OCI-LY7 (cell line): Measurements from ENCODE around the gene SLC1A7. TPM values are rescaled to one million over a fixed set of nuclear protein-coding genes. Genes with fewer than 3 reads are reported as not detected.

Source experiments
- BruUV-seq: library from RNA; stranded (reverse); fragments of 400-500 nt; replicated peaks from 2 replicates; lab custom pipeline; 2021; lab: Mats Ljungman, UMichigan
- CTCF ChIA-PET: fragments of 300-600 bp; sonication (Branson Sonifier 250); formaldehyde crosslinking; loops from one replicate; lab custom pipeline; 2022; ENCODE audit warnings: antibody characterized with exemption; ENCODE audit not compliant: unreplicated experiment; lab: Charles Lee
- POLR2A ChIA-PET: fragments of 300-600 bp; sonication (Branson Sonifier 250); formaldehyde crosslinking; loops from one replicate; lab custom pipeline; 2022; ENCODE audit warnings: antibody characterized with exemption; lab: Charles Lee
- DNase-seq: peaks from one replicate; pipeline ENCODE4 v3.0.0-alpha.2; 2015; ENCODE audit warnings: low spot score
- H2AFZ ChIP-seq: fragments of 200-600 bp; sonication (generic), shearing (Covaris generic); 2 replicates; pipeline ENCODE4 v1.6.1; 2014; ENCODE audit warnings: mild to moderate bottlenecking, antibody characterized with exemption, low read length, moderate library complexity
- H3K27ac ChIP-seq: fragments of 200-600 bp; sonication (generic); 2 replicates; pipeline ENCODE4 v1.5.1; 2014; ENCODE audit warnings: mixed run types, low read depth, mild to moderate bottlenecking, moderate library complexity, low read length, inconsistent platforms; ENCODE audit not compliant: poor library complexity, severe bottlenecking
- H3K36me3 ChIP-seq: fragments of 200-600 bp; sonication (generic); 2 replicates; pipeline ENCODE4 v1.6.1; 2014; ENCODE audit warnings: mild to moderate bottlenecking, antibody characterized with exemption, low read length, moderate library complexity, mixed read lengths; ENCODE audit not compliant: insufficient read depth
- H3K4me1 ChIP-seq: fragments of 200-600 bp; sonication (generic); 2 replicates; pipeline ENCODE4 v1.5.1; 2014; ENCODE audit warnings: mild to moderate bottlenecking, low read length; ENCODE audit not compliant: insufficient read depth, poor library complexity, severe bottlenecking
- H3K4me2 ChIP-seq: fragments of 200-600 bp; sonication (generic); 2 replicates; pipeline ENCODE4 v1.6.1; 2014; ENCODE audit warnings: mild to moderate bottlenecking, low read length
- H3K4me3 ChIP-seq: fragments of 200-600 bp; sonication (generic); 2 replicates; pipeline ENCODE4 v1.5.1; 2014; ENCODE audit warnings: mild to moderate bottlenecking, low read depth, low read length; ENCODE audit not compliant: poor library complexity, severe bottlenecking
- H3K79me2 ChIP-seq: fragments of 200-600 bp; sonication (generic); 2 replicates; pipeline ENCODE4 v1.6.1; 2016; ENCODE audit warnings: low read depth, mild to moderate bottlenecking, low read length, moderate library complexity, mixed read lengths; ENCODE audit not compliant: insufficient read depth
- H3K9me2 ChIP-seq: fragments of 200-600 bp; sonication (generic); 2 replicates; pipeline ENCODE4 v1.6.1; 2016; ENCODE audit warnings: mild to moderate bottlenecking, low read length, mixed read lengths; ENCODE audit not compliant: insufficient read depth
- H3K9me3 ChIP-seq: fragments of 200-600 bp; sonication (generic); 2 replicates; pipeline ENCODE4 v1.6.1; 2014; ENCODE audit warnings: mild to moderate bottlenecking, mixed run types, low read length, mixed read lengths
- H4K20me1 ChIP-seq: fragments of 200-600 bp; sonication (generic); 2 replicates; pipeline ENCODE4 v1.6.1; 2014; ENCODE audit warnings: mild to moderate bottlenecking, antibody characterized with exemption, low read length, moderate library complexity, mixed read lengths; ENCODE audit not compliant: insufficient read depth
- CTCF ChIP-seq: fragments of 200-600 bp; sonication (generic); conservative IDR thresholded peaks from 2 replicates; pipeline ENCODE4 v1.5.1; 2014; ENCODE audit warnings: mild to moderate bottlenecking, antibody characterized with exemption, low read length, moderate library complexity, mixed read lengths
- EZH2phosphoT487 ChIP-seq: fragments of 200-600 bp; sonication (generic); IDR thresholded peaks from 2 replicates; pipeline ENCODE4 v1.6.1; 2018; ENCODE audit warnings: low read depth, borderline replicate concordance, mild to moderate bottlenecking, mixed run types, antibody characterized with exemption, low read length, moderate library complexity, mixed read lengths
- intact Hi-C: fragments of 100-400 bp; cut with micrococcal nuclease; formaldehyde crosslinking; loops from one replicate; pipeline ENCODE4 v1.10.0; 2022; ENCODE audit not compliant: unreplicated experiment
- total RNA-seq, 2 experiments: library from RNA; depleted of rRNA in 1 of 2; stranded (reverse); fragments of >200 nt in 1 of 2; shearing (Covaris generic) in 1 of 2; gene quantifications; 2 replicates each; pipeline ENCODE4 v1.2.3, GENCODE V29; 2014 to 2022

Gene SLC1A7
- total RNA-seq, 2 experiments from 2014 or later: not detected

DNA sequence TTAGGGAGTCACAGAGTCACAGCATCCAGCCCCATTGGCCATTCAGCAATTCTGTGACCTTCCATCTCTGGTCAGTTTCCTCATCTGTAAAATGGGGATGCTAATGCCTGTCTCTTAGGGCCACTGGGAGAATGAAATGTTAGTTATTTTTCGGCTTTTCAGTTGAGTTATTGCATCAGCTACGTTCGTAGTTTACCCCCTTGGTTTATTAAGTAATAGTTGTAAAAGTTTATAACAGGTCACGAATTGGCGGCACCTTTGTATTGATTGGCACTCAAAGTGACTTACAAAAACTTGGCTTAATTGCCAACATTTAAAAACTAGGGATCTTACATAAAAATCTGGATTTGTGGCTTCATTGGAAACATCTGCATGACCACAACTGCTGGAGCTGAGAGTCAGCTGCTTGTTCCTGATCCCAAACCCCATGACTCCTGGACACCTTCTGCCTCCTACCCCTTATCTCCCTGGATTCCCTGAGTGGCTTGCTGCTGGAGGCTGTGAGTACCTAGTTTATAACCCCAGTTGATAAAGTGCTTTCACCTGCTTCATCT is 23.0 kb upstream of the SLC1A7 start:
- Histone ChIP-seq H4K20me1 (no peaks in the 10 kb centered on the region), H3K9me2 (no peaks in the 10 kb centered on the region), H3K36me3 (no peaks in the 10 kb centered on the region), H3K4me3 (no peak overlapping the region), H3K4me2 (no peak overlapping the region), H3K27ac (no peak overlapping the region), H3K4me1 (no peaks in the 10 kb centered on the region), H3K9me3 (no peaks in the 10 kb centered on the region), H3K79me2 (no peaks in the 10 kb centered on the region), H2AFZ (no peak overlapping the region)
- BruUV-seq: no TSS peak
- ChIA-PET CTCF (no interaction called here), POLR2A (no interaction called here)
- intact Hi-C loops: no loop called here
- DNase-seq: no peak
- no peak for TF ChIP-seq EZH2phosphoT487
- TF ChIP-seq CTCF: no peak

DNA sequence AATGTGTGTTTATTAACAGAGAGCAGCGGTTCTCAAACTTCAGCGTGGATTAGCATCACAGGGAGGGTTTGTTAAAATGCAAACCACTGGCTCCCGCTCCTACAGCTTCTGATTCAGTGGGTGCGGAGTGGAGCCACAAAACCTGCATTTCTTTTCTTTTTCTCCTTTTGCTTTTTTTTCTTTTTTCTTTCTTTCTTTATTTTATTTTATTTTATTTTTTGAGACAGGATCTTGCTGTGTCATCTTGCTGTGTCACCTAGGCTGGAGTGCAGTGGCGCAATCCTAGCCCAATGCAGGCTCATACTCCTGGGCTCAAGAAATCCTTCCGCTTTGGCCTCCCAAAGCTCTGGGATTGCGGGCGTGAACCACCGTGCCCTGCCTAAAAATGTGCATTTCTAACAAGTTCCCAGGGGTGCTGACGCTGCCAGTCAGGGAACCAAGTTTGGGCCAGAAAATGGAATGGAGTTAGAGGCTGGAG is 20.9 kb upstream of the SLC1A7 start:
- intact Hi-C loops: no loop called here
- H4K20me1 ChIP-seq: no peaks in the 10 kb centered on the region
- no peaks in the 10 kb centered on the region for H3K9me3 ChIP-seq
- CTCF ChIA-PET: no interaction called here
- no peak overlapping the region for H3K27ac ChIP-seq
- no peaks in the 10 kb centered on the region for H3K36me3 ChIP-seq
- POLR2A ChIA-PET: interaction anchor here (0.6 to 1.0 kb wide), 2 partner anchors 11 to 460 kb away, joined by 3 to 5 read pairs; no protein-coding TSS in a partner anchor
- no peak overlapping the region for H2AFZ ChIP-seq
- no TSS peak for BruUV-seq
- TF ChIP-seq CTCF (no peak), EZH2phosphoT487 (no peak)
- H3K4me1 ChIP-seq: no peaks in the 10 kb centered on the region
- no peak overlapping the region for H3K4me2 ChIP-seq
- DNase-seq: no peak
- H3K4me3 ChIP-seq: no peak overlapping the region
- H3K9me2 ChIP-seq: no peaks in the 10 kb centered on the region
- H3K79me2 ChIP-seq: no peaks in the 10 kb centered on the region

DNA sequence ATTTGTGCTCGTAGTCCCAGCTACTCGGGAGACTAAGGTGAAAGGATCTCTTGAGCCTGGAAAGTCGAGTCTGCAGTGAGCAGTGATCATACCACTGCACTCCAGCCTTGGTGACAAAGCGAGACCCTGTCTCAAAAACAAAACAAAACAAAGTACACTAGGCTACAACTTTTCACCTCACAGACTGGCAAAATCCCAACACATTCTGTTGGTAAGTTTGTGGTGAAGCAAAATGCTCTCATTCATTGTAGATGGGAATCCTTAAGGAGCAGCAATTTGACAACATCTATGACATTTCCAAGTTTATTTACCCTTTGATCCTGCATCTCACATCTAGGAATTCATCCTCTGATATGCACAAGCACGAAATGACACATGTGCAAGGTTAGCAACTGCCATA is 20.2 kb upstream of the SLC1A7 start:
- no peaks in the 10 kb centered on the region for H3K79me2 ChIP-seq
- no peaks in the 10 kb centered on the region for H3K4me1 ChIP-seq
- H3K27ac ChIP-seq: no peak overlapping the region
- H3K9me3 ChIP-seq: no peaks in the 10 kb centered on the region
- no peak overlapping the region for H3K4me2 ChIP-seq
- intact Hi-C loops: no loop called here
- no peaks in the 10 kb centered on the region for H3K36me3 ChIP-seq
- TF ChIP-seq EZH2phosphoT487 (no peak), CTCF (no peak)
- no TSS peak for BruUV-seq
- no peak for DNase-seq
- H2AFZ ChIP-seq: no peak overlapping the region
- POLR2A ChIA-PET: no interaction called here
- H3K4me3 ChIP-seq: no peak overlapping the region
- no peaks in the 10 kb centered on the region for H4K20me1 ChIP-seq
- CTCF ChIA-PET: no interaction called here
- no peaks in the 10 kb centered on the region for H3K9me2 ChIP-seq
